SK-N-SH treated with all-trans-retinoic acid at 6 μM for 48 hours (cell line): Measurements from ENCODE around the gene PHF11.

Experiments used
- ATAC-seq: fragments of 200-7000 bp; cut with Tn5 transposase; 3 replicates; pipeline ENCODE4 v1.9.1; 2020; ENCODE audit warnings: mild to moderate bottlenecking, moderate library complexity
- ARNTL ChIP-seq: fragments of 450-650 bp; formaldehyde crosslinking; IDR thresholded peaks from 2 replicates; pipeline ENCODE4 v1.5.0; 2020; ENCODE audit warnings: low read depth, mild to moderate bottlenecking, moderate library complexity, borderline replicate concordance
- BACH2 ChIP-seq: fragments of 250-450 bp; sonication (Bioruptor Pico); IDR thresholded peaks from 2 replicates; pipeline ENCODE4 v1.9.0; 2021; ENCODE audit warnings: mild to moderate bottlenecking, borderline replicate concordance
- ESRRG ChIP-seq: fragments of 250-450 bp; sonication (Bioruptor Pico); IDR thresholded peaks from 2 replicates; pipeline ENCODE4 v1.6.1; 2021; ENCODE audit warnings: mild to moderate bottlenecking
- GLIS3 ChIP-seq: fragments of 250-450 bp; sonication (Bioruptor Pico); IDR thresholded peaks from 2 replicates; pipeline ENCODE4 v1.5.0; 2020; ENCODE audit warnings: mild to moderate bottlenecking, moderate library complexity
- ISL1 ChIP-seq: fragments of 250-450 bp; sonication (Bioruptor Pico); IDR thresholded peaks from 2 replicates; pipeline ENCODE4 v2.1.2; 2022; ENCODE audit warnings: mild to moderate bottlenecking, moderate library complexity
- OSR1 ChIP-seq: fragments of 250-450 bp; sonication (Bioruptor Pico); IDR thresholded peaks from 2 replicates; pipeline ENCODE4 v1.8.0; 2022; ENCODE audit warnings: moderate library complexity, mild to moderate bottlenecking, inconsistent platforms
- PPARA ChIP-seq: fragments of 250-450 bp; sonication (Bioruptor Pico); IDR thresholded peaks from 2 replicates; pipeline ENCODE4 v1.5.0; 2020; ENCODE audit warnings: mild to moderate bottlenecking, borderline replicate concordance
- RARB ChIP-seq: fragments of 250-450 bp; sonication (Bioruptor Pico); IDR thresholded peaks from 2 replicates; pipeline ENCODE4 v1.8.0; 2021; ENCODE audit warnings: mild to moderate bottlenecking, moderate library complexity
- SNAI2 ChIP-seq: fragments of 250-450 bp; sonication (Bioruptor Pico); IDR thresholded peaks from 2 replicates; pipeline ENCODE4 v1.5.0; 2020; ENCODE audit warnings: mild to moderate bottlenecking, moderate library complexity
- TCF4 ChIP-seq: fragments of 250-450 bp; sonication (Bioruptor Pico); IDR thresholded peaks from 2 replicates; pipeline ENCODE4 v1.8.0; 2021; ENCODE audit warnings: mild to moderate bottlenecking, moderate library complexity, borderline replicate concordance
- TOX ChIP-seq: fragments of 250-450 bp; sonication (Bioruptor Pico); IDR thresholded peaks from 2 replicates; pipeline ENCODE4 v1.8.0; 2021; ENCODE audit warnings: mild to moderate bottlenecking, moderate library complexity, borderline replicate concordance
- ZC3H10 ChIP-seq: fragments of 250-450 bp; sonication (Bioruptor Pico); IDR thresholded peaks from 2 replicates; pipeline ENCODE4 v1.5.1; 2021; ENCODE audit warnings: mild to moderate bottlenecking, moderate library complexity
- ZFP3 ChIP-seq: fragments of 250-450 bp; sonication (Bioruptor Pico); IDR thresholded peaks from 2 replicates; pipeline ENCODE4 v1.5.0; 2020; ENCODE audit warnings: mild to moderate bottlenecking, moderate library complexity
- ZFP30 ChIP-seq: fragments of 450-650 bp; formaldehyde crosslinking; IDR thresholded peaks from 2 replicates; pipeline ENCODE4 v1.5.0; 2022; ENCODE audit warnings: mild to moderate bottlenecking, moderate library complexity
- ZNF70 ChIP-seq: fragments of 450-650 bp; formaldehyde crosslinking; IDR thresholded peaks from 2 replicates; pipeline ENCODE4 v1.5.0; 2020; ENCODE audit warnings: mild to moderate bottlenecking, moderate library complexity
- ZNF8 ChIP-seq: fragments of 450-650 bp; formaldehyde crosslinking; IDR thresholded peaks from 2 replicates; pipeline ENCODE4 v1.5.0; 2020; ENCODE audit warnings: mild to moderate bottlenecking, moderate library complexity
- TF ChIP-seq, protein P1 (sequence below): fragments of 250-450 bp; sonication (Bioruptor Pico); IDR thresholded peaks from 2 replicates; pipeline ENCODE4 v1.5.1; 2020; ENCODE audit warnings: low read depth, mild to moderate bottlenecking, moderate library complexity
- TF ChIP-seq, protein P2 (sequence below): fragments of 250-450 bp; sonication (Bioruptor Pico); IDR thresholded peaks from 2 replicates; pipeline ENCODE4 v1.8.0; 2021; ENCODE audit warnings: low read depth, mild to moderate bottlenecking, moderate library complexity, borderline replicate concordance
- TF ChIP-seq, protein P3 (sequence below): fragments of 250-450 bp; sonication (Bioruptor Pico); IDR thresholded peaks from 2 replicates; pipeline ENCODE4 v1.5.0; 2020; ENCODE audit warnings: mild to moderate bottlenecking, moderate library complexity
- TF ChIP-seq, protein P4 (sequence below): fragments of 250-450 bp; sonication (Bioruptor Pico); IDR thresholded peaks from 2 replicates; pipeline ENCODE4 v1.5.1; 2021; ENCODE audit warnings: mild to moderate bottlenecking, moderate library complexity

Gene PHF11

DNA sequence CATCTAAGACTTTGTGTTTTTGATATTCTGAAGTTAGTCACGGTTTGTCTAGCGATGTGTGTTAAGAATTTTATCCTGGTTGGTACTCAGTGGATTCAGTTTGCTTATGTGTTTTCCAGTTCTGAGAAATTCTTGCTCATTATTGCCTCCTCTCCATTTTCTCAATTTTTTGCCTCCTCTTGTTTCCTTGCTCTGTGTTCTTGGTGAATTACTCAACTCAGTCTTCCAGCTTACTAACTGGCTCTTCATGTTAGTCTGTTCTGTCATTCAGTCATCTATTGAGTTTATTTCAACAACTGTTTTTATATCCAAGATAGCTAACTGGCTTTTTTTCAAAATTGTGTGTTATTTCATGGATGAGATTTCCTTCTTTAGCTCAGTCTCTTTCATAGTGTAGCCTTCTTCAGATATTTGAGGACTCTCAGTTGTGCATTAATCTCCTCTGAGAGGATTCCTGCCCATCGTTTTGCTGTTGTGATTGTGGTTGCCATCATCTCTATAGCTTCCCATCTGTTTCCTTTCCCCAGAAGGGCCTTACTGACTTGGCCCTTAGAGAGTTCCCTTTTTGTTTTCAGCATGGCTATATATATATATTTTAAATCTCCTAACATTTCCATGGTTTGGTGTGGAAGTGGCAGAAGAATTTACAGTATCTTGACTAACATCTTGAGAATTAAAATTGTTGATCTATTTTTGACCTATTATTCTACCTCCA, 45.5 kb upstream of the PHF11 start:
- TF ChIP-seq, protein P1, sequence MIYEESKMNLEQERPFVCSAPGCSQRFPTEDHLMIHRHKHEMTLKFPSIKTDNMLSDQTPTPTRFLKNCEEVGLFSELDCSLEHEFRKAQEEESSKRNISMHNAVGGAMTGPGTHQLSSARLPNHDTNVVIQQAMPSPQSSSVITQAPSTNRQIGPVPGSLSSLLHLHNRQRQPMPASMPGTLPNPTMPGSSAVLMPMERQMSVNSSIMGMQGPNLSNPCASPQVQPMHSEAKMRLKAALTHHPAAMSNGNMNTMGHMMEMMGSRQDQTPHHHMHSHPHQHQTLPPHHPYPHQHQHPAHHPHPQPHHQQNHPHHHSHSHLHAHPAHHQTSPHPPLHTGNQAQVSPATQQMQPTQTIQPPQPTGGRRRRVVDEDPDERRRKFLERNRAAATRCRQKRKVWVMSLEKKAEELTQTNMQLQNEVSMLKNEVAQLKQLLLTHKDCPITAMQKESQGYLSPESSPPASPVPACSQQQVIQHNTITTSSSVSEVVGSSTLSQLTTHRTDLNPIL = no peak
- no peak for TF ChIP-seq ZNF8 (CRISPR knock-in tag)
- TF ChIP-seq RARB = no peak
- no peak for TF ChIP-seq TOX (CRISPR knock-in tag)
- TF ChIP-seq ZNF70 (CRISPR knock-in tag) = no peak
- no peak for TF ChIP-seq ESRRG
- TF ChIP-seq SNAI2 (CRISPR knock-in tag) = no peak
- ATAC-seq = no peak

DNA sequence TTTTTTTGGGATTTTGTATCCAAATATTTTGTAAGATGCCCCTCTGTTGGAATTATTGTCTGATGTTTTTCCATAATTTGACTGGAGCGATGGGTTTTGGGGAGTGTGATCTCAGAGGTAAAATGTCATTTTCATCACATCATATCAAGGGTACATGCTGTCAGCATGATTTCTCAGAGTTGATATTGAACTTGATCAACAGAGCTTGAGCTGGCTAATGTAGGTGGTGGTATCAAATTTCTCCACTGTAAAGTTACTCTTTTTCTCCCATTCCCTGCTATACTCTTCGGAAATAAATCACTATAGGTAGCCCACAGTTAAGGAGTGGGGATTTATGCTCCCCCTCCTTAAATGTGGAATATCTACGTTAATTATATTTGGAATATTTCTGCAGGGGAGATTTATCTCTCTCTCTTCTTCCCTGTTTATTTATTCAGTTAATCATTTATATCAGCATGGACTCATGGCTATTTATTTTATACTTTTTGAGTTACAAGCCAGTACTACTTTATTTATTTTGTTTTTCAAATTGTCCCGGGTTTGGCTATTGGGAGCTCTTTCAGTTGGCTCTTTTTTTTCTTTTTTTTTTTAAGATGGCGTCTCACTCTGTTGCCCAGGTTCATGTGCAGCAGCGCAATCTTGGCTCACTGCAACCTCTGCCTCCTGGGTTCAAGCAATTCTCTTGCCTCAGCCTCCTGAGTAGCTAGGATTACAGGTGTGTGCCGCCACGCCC, 42.9 kb upstream of the PHF11 start:
- TF ChIP-seq, protein P1 = no peak
- no peak for TF ChIP-seq ISL1 (CRISPR knock-in tag)
- TF ChIP-seq, protein P2, sequence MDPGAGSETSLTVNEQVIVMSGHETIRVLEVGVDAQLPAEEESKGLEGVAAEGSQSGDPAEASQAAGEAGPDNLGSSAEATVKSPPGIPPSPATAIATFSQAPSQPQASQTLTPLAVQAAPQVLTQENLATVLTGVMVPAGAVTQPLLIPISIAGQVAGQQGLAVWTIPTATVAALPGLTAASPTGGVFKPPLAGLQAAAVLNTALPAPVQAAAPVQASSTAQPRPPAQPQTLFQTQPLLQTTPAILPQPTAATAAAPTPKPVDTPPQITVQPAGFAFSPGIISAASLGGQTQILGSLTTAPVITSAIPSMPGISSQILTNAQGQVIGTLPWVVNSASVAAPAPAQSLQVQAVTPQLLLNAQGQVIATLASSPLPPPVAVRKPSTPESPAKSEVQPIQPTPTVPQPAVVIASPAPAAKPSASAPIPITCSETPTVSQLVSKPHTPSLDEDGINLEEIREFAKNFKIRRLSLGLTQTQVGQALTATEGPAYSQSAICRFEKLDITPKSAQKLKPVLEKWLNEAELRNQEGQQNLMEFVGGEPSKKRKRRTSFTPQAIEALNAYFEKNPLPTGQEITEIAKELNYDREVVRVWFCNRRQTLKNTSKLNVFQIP (CRISPR knock-in tag) = no peak
- no peak for TF ChIP-seq ZNF8 (CRISPR knock-in tag)
- TF ChIP-seq, protein P3, sequence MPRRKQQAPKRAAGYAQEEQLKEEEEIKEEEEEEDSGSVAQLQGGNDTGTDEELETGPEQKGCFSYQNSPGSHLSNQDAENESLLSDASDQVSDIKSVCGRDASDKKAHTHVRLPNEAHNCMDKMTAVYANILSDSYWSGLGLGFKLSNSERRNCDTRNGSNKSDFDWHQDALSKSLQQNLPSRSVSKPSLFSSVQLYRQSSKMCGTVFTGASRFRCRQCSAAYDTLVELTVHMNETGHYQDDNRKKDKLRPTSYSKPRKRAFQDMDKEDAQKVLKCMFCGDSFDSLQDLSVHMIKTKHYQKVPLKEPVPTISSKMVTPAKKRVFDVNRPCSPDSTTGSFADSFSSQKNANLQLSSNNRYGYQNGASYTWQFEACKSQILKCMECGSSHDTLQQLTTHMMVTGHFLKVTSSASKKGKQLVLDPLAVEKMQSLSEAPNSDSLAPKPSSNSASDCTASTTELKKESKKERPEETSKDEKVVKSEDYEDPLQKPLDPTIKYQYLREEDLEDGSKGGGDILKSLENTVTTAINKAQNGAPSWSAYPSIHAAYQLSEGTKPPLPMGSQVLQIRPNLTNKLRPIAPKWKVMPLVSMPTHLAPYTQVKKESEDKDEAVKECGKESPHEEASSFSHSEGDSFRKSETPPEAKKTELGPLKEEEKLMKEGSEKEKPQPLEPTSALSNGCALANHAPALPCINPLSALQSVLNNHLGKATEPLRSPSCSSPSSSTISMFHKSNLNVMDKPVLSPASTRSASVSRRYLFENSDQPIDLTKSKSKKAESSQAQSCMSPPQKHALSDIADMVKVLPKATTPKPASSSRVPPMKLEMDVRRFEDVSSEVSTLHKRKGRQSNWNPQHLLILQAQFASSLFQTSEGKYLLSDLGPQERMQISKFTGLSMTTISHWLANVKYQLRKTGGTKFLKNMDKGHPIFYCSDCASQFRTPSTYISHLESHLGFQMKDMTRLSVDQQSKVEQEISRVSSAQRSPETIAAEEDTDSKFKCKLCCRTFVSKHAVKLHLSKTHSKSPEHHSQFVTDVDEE (CRISPR knock-in tag) = no peak
- TF ChIP-seq SNAI2 (CRISPR knock-in tag) = no peak
- TF ChIP-seq TOX (CRISPR knock-in tag) = no peak
- no peak for TF ChIP-seq RARB
- no peak for TF ChIP-seq OSR1 (CRISPR knock-in tag)
- TF ChIP-seq TCF4 (CRISPR knock-in tag) = no peak
- no peak for TF ChIP-seq ZFP30 (CRISPR knock-in tag)
- no peak for TF ChIP-seq PPARA (CRISPR knock-in tag)
- no peak for TF ChIP-seq ESRRG
- TF ChIP-seq ARNTL (CRISPR knock-in tag) = no peak
- TF ChIP-seq, protein P4, sequence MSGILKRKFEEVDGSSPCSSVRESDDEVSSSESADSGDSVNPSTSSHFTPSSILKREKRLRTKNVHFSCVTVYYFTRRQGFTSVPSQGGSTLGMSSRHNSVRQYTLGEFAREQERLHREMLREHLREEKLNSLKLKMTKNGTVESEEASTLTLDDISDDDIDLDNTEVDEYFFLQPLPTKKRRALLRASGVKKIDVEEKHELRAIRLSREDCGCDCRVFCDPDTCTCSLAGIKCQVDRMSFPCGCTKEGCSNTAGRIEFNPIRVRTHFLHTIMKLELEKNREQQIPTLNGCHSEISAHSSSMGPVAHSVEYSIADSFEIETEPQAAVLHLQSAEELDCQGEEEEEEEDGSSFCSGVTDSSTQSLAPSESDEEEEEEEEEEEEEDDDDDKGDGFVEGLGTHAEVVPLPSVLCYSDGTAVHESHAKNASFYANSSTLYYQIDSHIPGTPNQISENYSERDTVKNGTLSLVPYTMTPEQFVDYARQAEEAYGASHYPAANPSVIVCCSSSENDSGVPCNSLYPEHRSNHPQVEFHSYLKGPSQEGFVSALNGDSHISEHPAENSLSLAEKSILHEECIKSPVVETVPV = no peak
- no peak for TF ChIP-seq GLIS3
- no peak for ATAC-seq

DNA sequence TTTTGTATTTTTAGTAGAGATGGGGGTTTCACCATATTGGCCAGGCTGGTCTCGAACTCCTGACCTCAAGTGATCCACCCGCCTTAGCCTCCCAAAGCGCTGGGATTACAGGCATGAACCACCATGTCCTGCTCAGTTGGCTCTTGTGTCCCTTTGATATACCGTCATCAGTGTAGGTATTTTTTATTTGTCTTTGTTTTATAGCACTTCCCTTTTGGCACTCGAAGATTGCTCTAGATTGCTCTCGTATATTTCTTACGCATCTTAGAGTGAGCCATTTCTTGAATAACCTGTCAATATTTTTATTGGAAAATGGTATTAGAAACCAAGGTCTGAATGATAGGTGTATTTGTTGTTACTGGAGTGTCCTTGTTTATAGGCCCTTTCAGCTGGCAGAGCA, 42.3 kb upstream of the PHF11 start:
- no peak for ATAC-seq
- no peak for TF ChIP-seq RARB
- no peak for TF ChIP-seq ZC3H10 (CRISPR knock-in tag)
- no peak for TF ChIP-seq GLIS3
- no peak for TF ChIP-seq SNAI2 (CRISPR knock-in tag)
- TF ChIP-seq, protein P4 = no peak
- TF ChIP-seq, protein P1 = no peak
- TF ChIP-seq, protein P3 (CRISPR knock-in tag) = no peak
- no peak for TF ChIP-seq TCF4 (CRISPR knock-in tag)
- TF ChIP-seq ZFP30 (CRISPR knock-in tag) = no peak
- TF ChIP-seq ZFP3 = no peak
- TF ChIP-seq BACH2 (CRISPR knock-in tag) = no peak
- TF ChIP-seq ESRRG = no peak
- no peak for TF ChIP-seq OSR1 (CRISPR knock-in tag)
- no peak for TF ChIP-seq ISL1 (CRISPR knock-in tag)
- no peak for TF ChIP-seq ARNTL (CRISPR knock-in tag)
- TF ChIP-seq ZNF70 (CRISPR knock-in tag) = no peak
